ENCODE data around the gene LNPEP. TPM values are rescaled to one million over a fixed set of nuclear protein-coding genes. Genes with fewer than 3 reads are reported as not detected.

The LNPEP gene
- total RNA-seq, 1 experiment from 2014 or later: 39.3 TPM

DNA sequence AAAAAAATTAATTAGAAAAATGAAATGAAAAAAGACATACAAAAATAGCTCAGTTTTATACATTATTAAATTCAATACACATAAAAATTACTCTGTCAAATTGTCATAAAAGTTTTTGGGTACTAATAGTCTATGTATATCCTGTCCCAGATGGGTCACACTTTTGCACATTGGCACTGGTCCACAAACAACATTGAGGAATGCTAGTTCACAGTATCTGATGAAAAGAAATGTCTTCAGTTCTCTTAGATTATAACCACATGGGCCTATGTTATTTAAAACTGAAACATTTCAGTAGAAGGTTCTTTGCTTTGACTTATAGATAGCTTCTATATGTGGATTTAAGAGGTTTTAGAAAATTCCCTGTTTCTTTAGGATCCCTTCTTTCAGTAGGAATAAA, 39.8 kb downstream of the LNPEP start:
- DNase-seq (ENCODE audit: low read depth, low spot score): no peak
- in situ Hi-C loops (cut with HindIII; ENCODE audit: low pct_unique_long_range_greater_than_20kb, low sequenced_read_pairs): no loop called here

- no peak for DNase-seq (ENCODE audit: low read depth, low spot score)
- in situ Hi-C loops (cut with HindIII; ENCODE audit: low pct_unique_long_range_greater_than_20kb, low sequenced_read_pairs): no loop called here
Measured at GRCh38 chr5:96977228-96977627, 41.3 kb downstream of the LNPEP start.

DNA sequence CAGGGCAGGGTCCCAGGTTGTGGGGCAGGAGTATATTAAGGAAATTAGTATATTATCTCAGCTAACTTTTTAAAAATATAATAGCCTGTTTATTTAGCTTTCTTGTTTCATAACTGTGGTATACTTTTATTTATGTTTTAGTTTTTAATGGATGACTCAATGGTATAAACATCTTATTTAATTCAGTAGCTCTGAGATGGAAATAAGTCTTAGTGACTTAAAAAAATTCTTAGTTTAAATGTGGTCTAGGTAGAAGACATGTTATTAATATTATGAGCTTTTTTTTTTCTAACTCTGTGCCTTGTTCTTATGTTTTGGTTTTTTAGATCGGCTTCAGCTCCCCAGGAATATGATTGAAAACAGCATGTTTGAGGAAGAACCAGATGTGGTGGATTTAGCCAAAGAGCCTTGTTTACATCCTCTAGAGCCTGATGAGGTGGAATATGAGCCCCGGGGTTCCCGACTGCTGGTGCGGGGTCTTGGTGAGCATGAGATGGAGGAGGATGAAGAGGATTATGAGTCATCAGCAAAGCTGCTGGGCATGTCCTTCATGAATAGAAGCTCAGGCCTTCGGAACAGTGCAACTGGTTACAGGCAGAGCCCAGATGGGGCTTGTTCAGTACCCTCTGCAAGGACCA, 43.1 kb downstream of the LNPEP start:
- in situ Hi-C loops (cut with HindIII; ENCODE audit: low pct_unique_long_range_greater_than_20kb, low sequenced_read_pairs): no loop called here

DNA sequence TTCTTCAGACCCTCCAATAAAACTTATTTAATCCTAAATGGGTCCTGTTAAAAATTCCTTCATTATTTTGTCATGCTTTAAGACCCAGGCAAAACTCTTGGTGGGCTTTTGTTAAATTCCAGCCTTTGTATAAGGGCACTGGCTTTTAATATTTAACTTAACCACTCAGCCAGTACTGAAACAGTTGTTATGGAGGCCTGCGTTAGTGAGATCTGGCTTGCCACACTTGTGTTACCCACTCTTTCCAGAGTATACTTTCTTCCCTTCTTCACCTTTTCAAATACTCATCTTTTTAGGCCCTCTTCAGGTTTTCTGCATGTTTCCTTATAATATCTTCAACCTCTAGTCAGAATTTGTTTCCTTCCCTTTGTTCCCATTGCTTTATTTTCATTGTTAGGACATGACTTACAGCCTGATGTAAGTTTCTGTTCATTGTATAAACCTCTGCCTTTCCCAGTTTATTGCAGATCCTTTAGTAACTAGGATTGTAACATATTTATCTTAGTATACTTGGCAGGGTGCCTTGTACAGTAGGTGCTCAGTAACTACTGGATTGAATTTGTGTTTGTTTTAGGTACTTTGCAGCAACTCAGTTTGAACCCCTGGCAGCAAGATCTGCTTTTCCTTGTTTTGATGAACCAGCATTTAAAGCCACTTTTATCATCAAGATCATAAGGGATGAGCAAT, 48.8 kb downstream of the LNPEP start:
- DNase-seq (ENCODE audit: low read depth, low spot score): no peak
- in situ Hi-C loops (cut with HindIII; ENCODE audit: low pct_unique_long_range_greater_than_20kb, low sequenced_read_pairs): no loop called here

More for the DNA sequence above, 43.1 kb downstream of the LNPEP start:
- DNase-seq (ENCODE audit: low read depth, low spot score): no peak

DNA sequence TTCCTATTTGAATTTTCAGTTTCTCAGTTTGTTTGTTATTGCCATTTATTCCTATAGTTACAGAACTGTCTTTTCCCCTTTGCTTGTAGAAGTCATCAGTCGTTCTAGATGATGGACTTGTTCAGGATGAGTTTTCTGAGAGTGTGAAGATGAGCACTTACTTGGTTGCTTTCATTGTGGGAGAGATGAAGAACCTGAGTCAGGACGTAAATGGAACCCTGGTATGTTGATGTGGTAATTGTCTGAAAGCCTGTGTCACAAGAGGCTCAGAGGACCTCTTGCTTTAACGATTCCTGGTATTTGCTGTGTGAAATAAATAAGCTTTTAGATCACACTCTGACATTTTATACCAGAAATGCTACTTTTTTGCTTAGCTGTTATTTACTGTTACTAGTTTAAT, 50.6 kb downstream of the LNPEP start:
- no peak for DNase-seq (ENCODE audit: low read depth, low spot score)
- in situ Hi-C loops (cut with HindIII; ENCODE audit: low pct_unique_long_range_greater_than_20kb, low sequenced_read_pairs): no loop called here

GRCh38 chr5:96990102-96990501, 54.2 kb downstream of the LNPEP start:
- in situ Hi-C loops (cut with HindIII; ENCODE audit: low pct_unique_long_range_greater_than_20kb, low sequenced_read_pairs): no loop called here

DNA sequence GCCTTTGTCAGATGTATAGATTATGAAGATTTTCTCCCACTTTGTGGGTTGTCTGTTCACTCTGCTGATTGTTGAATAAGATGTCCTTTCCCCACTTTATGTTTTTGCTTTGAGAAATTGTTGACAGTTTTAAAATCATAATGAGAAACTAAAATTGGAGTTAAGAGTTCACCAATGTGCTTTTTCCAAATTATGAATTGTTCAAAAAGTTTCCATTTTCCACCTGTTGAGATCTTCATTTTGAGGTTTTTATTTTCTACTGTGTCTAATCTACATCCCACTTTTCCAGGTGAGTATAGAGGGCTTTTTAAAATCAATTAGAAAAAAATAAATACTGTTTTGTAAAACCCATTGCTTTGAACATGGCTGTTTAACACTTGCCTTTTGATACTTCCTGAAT, 55.8 kb downstream of the LNPEP start:
- DNase-seq (ENCODE audit: low read depth, low spot score): no peak
- in situ Hi-C loops (cut with HindIII; ENCODE audit: low pct_unique_long_range_greater_than_20kb, low sequenced_read_pairs): no loop called here

More at GRCh38 chr5:96990102-96990501, 54.2 kb downstream of the LNPEP start:
- no peak for DNase-seq (ENCODE audit: low read depth, low spot score)

DNA sequence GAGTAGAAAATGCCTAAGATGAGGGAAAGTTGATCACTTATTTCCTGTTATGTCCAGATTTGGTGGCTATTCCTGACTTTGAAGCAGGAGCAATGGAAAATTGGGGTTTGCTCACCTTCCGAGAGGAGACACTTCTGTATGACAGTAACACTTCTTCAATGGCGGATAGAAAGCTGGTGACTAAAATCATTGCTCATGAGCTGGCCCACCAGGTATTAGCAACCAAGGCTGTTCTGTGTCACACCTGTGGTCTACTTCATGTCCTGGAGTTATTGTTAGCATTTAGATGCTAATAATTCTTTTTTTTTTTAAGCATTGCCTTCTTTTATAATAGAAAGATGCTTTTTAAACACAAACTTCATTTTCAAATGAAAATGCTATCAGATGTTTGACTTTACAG, 57.9 kb downstream of the LNPEP start:
- in situ Hi-C loops (cut with HindIII; ENCODE audit: low pct_unique_long_range_greater_than_20kb, low sequenced_read_pairs): no loop called here
- DNase-seq (ENCODE audit: low read depth, low spot score): no peak

- peak; percentile 14 for DNase-seq (ENCODE audit: low read depth, low spot score)
- in situ Hi-C loops (cut with HindIII; ENCODE audit: low pct_unique_long_range_greater_than_20kb, low sequenced_read_pairs): no loop called here
Measured at GRCh38 chr5:96994493-96994892, 58.6 kb downstream of the LNPEP start.

GRCh38 chr5:96995419-96995818, 59.5 kb downstream of the LNPEP start:
- DNase-seq (ENCODE audit: low read depth, low spot score): no peak
- in situ Hi-C loops (cut with HindIII; ENCODE audit: low pct_unique_long_range_greater_than_20kb, low sequenced_read_pairs): no loop called here

- DNase-seq (ENCODE audit: low read depth, low spot score): peak; percentile 71
- in situ Hi-C loops (cut with HindIII; ENCODE audit: low pct_unique_long_range_greater_than_20kb, low sequenced_read_pairs): no loop called here
Measured at GRCh38 chr5:96997265-96997859, 61.5 kb downstream of the LNPEP start.

DNA sequence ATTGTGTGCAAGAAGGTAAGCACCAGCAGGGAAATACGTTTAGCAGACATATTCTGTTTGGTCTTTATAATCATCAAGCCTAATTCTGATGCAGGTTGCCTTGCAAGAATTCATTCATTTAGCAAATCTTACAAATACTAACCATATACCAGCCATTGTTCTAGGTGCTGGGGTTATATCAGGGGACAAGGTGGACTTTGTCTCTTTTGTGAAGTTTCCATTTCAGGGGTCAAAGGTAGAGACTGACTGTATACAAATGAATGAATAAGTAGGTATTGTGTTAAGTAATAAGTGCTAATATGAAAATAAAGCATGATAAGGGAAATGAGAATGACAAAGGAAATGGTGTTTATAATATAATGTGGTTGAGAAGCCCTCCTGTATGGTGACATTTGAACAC, 64.0 kb downstream of the LNPEP start:
- no peak for DNase-seq (ENCODE audit: low read depth, low spot score)
- in situ Hi-C loops (cut with HindIII; ENCODE audit: low pct_unique_long_range_greater_than_20kb, low sequenced_read_pairs): no loop called here

- no peak for DNase-seq (ENCODE audit: low read depth, low spot score)
- in situ Hi-C loops (cut with HindIII; ENCODE audit: low pct_unique_long_range_greater_than_20kb, low sequenced_read_pairs): no loop called here
Measured at GRCh38 chr5:97000391-97000790, 64.5 kb downstream of the LNPEP start.

- in situ Hi-C loops (cut with HindIII; ENCODE audit: low pct_unique_long_range_greater_than_20kb, low sequenced_read_pairs): no loop called here
- DNase-seq (ENCODE audit: low read depth, low spot score): no peak
Measured at GRCh38 chr5:97002983-97003382, 67.1 kb downstream of the LNPEP start.

DNA sequence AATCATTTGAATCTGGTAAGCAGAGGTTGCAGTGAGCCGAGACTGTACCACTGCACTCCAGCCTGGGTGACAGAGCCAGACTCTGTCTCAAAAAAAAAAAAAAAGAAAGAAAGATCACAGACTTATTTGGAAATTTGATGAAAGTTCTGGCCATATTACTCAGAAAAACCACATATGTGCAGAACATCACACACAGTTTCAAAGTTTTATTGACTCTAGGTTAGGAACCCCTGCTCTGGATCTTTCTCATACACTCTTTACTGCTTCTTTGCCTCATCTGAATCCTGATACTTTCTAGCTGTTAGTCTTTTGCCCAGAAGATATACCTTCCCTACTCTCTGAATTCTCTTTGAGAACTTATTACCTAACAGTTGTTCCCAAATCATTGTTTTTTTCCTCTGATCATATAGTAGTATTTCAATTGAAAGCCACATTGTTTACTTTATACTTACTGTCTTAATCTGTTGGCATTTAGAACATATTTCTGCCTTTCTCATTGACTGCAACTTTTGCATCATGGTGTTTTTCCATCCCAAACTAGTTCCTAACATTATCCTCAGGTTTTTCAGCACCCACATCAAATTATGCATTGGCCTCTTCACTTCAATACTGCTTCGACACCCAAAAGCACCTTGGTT, 68.7 kb downstream of the LNPEP start:
- in situ Hi-C loops (cut with HindIII; ENCODE audit: low pct_unique_long_range_greater_than_20kb, low sequenced_read_pairs): no loop called here

DNA sequence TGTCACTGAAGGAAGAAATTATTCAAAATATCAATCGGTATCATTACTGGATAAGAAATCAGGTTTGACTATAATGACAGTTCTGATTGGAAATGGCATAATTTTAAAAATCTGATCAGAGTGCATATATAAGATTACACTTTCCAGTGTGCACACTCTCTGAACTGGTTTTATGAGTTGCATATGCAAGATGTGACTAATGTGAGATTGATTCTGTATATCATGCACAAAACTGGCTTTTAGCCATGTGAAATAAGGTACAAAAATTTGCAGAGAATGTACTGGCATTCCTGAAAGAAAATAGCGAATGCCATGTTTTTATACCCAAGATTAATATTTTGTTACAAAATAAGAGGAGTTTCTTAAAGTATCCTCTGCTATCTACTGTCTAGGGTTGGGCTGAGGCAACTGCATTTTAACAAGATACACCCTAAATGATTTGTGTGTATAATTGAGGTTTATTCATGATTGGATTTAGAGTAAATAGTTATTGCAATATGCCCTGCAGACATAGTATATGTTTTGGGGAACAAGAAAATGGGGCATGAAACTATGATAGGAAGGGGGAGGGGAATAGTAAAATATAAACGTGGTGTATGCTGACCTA, 70.7 kb downstream of the LNPEP start:
- in situ Hi-C loops (cut with HindIII; ENCODE audit: low pct_unique_long_range_greater_than_20kb, low sequenced_read_pairs): no loop called here

More for the DNA sequence above, 68.7 kb downstream of the LNPEP start:
- DNase-seq (ENCODE audit: low read depth, low spot score): no peak

GRCh38 chr5:97009212-97009898, 73.5 kb downstream of the LNPEP start:
- DNase-seq (ENCODE audit: low read depth, low spot score): peak; percentile 19
- in situ Hi-C loops (cut with HindIII; ENCODE audit: low pct_unique_long_range_greater_than_20kb, low sequenced_read_pairs): no loop called here

More for the DNA sequence above, 70.7 kb downstream of the LNPEP start:
- no peak for DNase-seq (ENCODE audit: low read depth, low spot score)

DNA sequence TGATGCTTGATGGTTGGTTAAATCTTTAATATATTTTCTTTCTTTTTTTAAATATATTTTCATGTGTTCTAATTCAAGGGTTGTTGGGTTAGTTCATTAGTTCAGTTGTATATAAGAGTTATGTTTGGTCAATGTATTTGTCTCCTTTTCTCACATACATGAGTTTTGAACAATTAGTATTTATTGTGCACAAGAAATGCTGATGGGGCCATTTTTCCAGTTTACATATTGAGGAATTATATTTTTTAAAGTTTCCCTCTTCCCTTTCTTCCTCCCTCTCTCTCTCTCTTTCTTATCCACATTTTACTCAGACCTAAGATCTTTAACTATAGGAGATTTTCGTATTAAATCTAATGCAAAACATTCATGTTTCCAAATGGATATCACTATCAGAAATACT, 74.0 kb downstream of the LNPEP start:
- in situ Hi-C loops (cut with HindIII; ENCODE audit: low pct_unique_long_range_greater_than_20kb, low sequenced_read_pairs): no loop called here
- DNase-seq (ENCODE audit: low read depth, low spot score): no peak

Measured in SK-MEL-5 (cell line).